ENCODE data around the gene FIG4.

FIG4 gene

GRCh38 chr6:109874621-109875020 is 183.5 kb downstream of the FIG4 start:
- Histone ChIP-seq H3K9me3 (ENCODE audit: control insufficient read depth in 1 of 2, low read length in 2 of 2) (no peaks in the 10 kb centered on the region), H3K27me3 (ENCODE audit: low read depth, low read length) (no peaks in the 10 kb centered on the region), H3K4me1 (ENCODE audit: control insufficient read depth in 1 of 2, insufficient read depth in 2 of 2, low read length in 2 of 2) (no peaks in the 10 kb centered on the region), H3K4me3 (ENCODE audit: low read depth in 1 of 2, low read length in 2 of 2) (no peak overlapping the region), H3K27ac (ENCODE audit: low read length) (no peak overlapping the region), H3K36me3 (ENCODE audit: control insufficient read depth in 1 of 2, insufficient read depth in 2 of 2, low read length in 2 of 2) (no peaks in the 10 kb centered on the region)

All from muscle layer of duodenum (tissue), 2 donors.